Measurements from ENCODE around the gene LIN37. TPM values are rescaled to one million over a fixed set of nuclear protein-coding genes. Genes with fewer than 3 reads are reported as not detected.

LIN37 gene
- polyA plus RNA-seq, 1 donor (not counting 4 experiments of a cell fraction or from before 2014, with no cell fraction given) = 6.7 TPM

- Histone ChIP-seq H3K4me1 (ENCODE audit: control insufficient read depth, extremely low read depth, insufficient read depth, low read length) (peaks cover 22% of the 10 kb centered on the region), H3K27me3 (ENCODE audit: control insufficient read depth, extremely low read depth, insufficient read depth, low read length) (no peaks in the 10 kb centered on the region), H3K9me1 (ENCODE audit: control insufficient read depth, extremely low read depth, insufficient read depth, low read length) (no peaks in the 10 kb centered on the region), H3K79me2 (ENCODE audit: control insufficient read depth, insufficient read depth, low read length) (peaks cover 9% of the 10 kb centered on the region), H2AFZ (ENCODE audit: control insufficient read depth, low read length) (no peak overlapping the region), H3K9ac (ENCODE audit: control insufficient read depth, extremely low read depth, insufficient read depth, low read length) (no peak overlapping the region), H3K4me3 (ENCODE audit: control insufficient read depth in 2 of 3, extremely low read depth in 1 of 3, insufficient read depth in 2 of 3, low read depth in 1 of 3, low read length in 3 of 3) (no peak overlapping the region), H4K20me1 (ENCODE audit: control insufficient read depth, extremely low read depth, insufficient read depth, low read length) (no peaks in the 10 kb centered on the region), H3K4me2 (ENCODE audit: control insufficient read depth, extremely low read depth, insufficient read depth, low read depth, low read length) (no peak overlapping the region), H3K36me3 (ENCODE audit: control insufficient read depth in 2 of 2, extremely low read depth in 1 of 2, insufficient read depth in 2 of 2, low read length in 2 of 2) (no peaks in the 10 kb centered on the region), H3K27ac (ENCODE audit: control insufficient read depth, insufficient read depth, low read length) (no peak overlapping the region), H3K9me3 (ENCODE audit: control insufficient read depth, low read depth, low read length) (no peaks in the 10 kb centered on the region)
- FAIRE-seq = no peak
- DNase-seq (ENCODE audit: low read depth, low spot score) = no peak
- dilution Hi-C loops (cut with MboI; ENCODE audit: extremely low pct_ligation_motif_present, low sequenced_read_pairs) = no loop called here
- TF ChIP-seq CTCF (optimal IDR thresholded peaks at IDR 0.05 in 1 of 3, IDR thresholded peaks at IDR 0.05 in 1 of 3, conservative IDR thresholded peaks at IDR 0.05 in 1 of 3; ENCODE audit: extremely low read depth in 1 of 3, insufficient read depth in 2 of 3, low read length in 3 of 3) (no peak), EZH2 (IDR thresholded peaks at IDR 0.05; ENCODE audit: low read length) (no peak)
Observed at GRCh38 chr19:35713904-35714495, 34.4 kb upstream of the LIN37 start.

GRCh38 chr19:35714601-35715354 lies 33.6 kb upstream of the LIN37 start:
- Histone ChIP-seq H4K20me1 (ENCODE audit: control insufficient read depth, extremely low read depth, insufficient read depth, low read length) (no peaks in the 10 kb centered on the region), H3K9ac (ENCODE audit: control insufficient read depth, extremely low read depth, insufficient read depth, low read length) (no peak overlapping the region), H2AFZ (ENCODE audit: control insufficient read depth, low read length) (no peak overlapping the region), H3K27me3 (ENCODE audit: control insufficient read depth, extremely low read depth, insufficient read depth, low read length) (no peaks in the 10 kb centered on the region), H3K4me1 (ENCODE audit: control insufficient read depth, extremely low read depth, insufficient read depth, low read length) (peaks cover 29% of the 10 kb centered on the region), H3K9me3 (ENCODE audit: control insufficient read depth, low read depth, low read length) (no peaks in the 10 kb centered on the region), H3K79me2 (ENCODE audit: control insufficient read depth, insufficient read depth, low read length) (peaks cover 17% of the 10 kb centered on the region), H3K27ac (ENCODE audit: control insufficient read depth, insufficient read depth, low read length) (no peak overlapping the region), H3K4me2 (ENCODE audit: control insufficient read depth, extremely low read depth, insufficient read depth, low read depth, low read length) (no peak overlapping the region), H3K4me3 (ENCODE audit: control insufficient read depth in 2 of 3, extremely low read depth in 1 of 3, insufficient read depth in 2 of 3, low read depth in 1 of 3, low read length in 3 of 3) (no peak overlapping the region), H3K36me3 (ENCODE audit: control insufficient read depth in 2 of 2, extremely low read depth in 1 of 2, insufficient read depth in 2 of 2, low read length in 2 of 2) (peaks cover 0 to 5% of the 10 kb centered on the region in 2 experiments), H3K9me1 (ENCODE audit: control insufficient read depth, extremely low read depth, insufficient read depth, low read length) (no peaks in the 10 kb centered on the region)
- TF ChIP-seq EZH2 (IDR thresholded peaks at IDR 0.05; ENCODE audit: low read length) = no peak
- TF ChIP-seq CTCF (optimal IDR thresholded peaks at IDR 0.05 in 1 of 3, IDR thresholded peaks at IDR 0.05 in 1 of 3, conservative IDR thresholded peaks at IDR 0.05 in 1 of 3; ENCODE audit: extremely low read depth in 1 of 3, insufficient read depth in 2 of 3, low read length in 3 of 3) = no peak
- DNase-seq (ENCODE audit: low read depth, low spot score) (no peak), FAIRE-seq (no peak)
- dilution Hi-C loops (cut with MboI; ENCODE audit: extremely low pct_ligation_motif_present, low sequenced_read_pairs) = no loop called here
